WERI-Rb-1 (cell line): ENCODE results near the gene TOMM22.

Experiments
- DNase-seq: peaks from one replicate; pipeline ENCODE4 v3.0.0-alpha.2; 2020
- H3K27ac ChIP-seq: fragments of 250-450 bp; sonication (Bioruptor Pico); 2 replicates; pipeline ENCODE4 v1.5.1; 2020; ENCODE audit warnings: mild to moderate bottlenecking, moderate library complexity
- H3K27me3 ChIP-seq: fragments of 250-450 bp; sonication (Bioruptor Pico); 2 replicates; pipeline ENCODE4 v1.5.1; 2021; ENCODE audit warnings: mild to moderate bottlenecking, low read depth, moderate library complexity; ENCODE audit not compliant: insufficient read depth, severe bottlenecking
- H3K36me3 ChIP-seq: fragments of 250-450 bp; sonication (Bioruptor Pico); 2 replicates; pipeline ENCODE4 v1.5.1; 2020; ENCODE audit warnings: mild to moderate bottlenecking, moderate library complexity
- H3K4me3 ChIP-seq: 2 replicates; pipeline ENCODE4 v1.5.1; 2011; ENCODE audit warnings: low read depth, mild to moderate bottlenecking, control low read depth, low read length
- H3K9me3 ChIP-seq: fragments of 250-450 bp; sonication (Bioruptor Pico); 2 replicates; pipeline ENCODE4 v1.5.1; 2021; ENCODE audit warnings: mild to moderate bottlenecking, moderate library complexity; ENCODE audit not compliant: severe bottlenecking
- TF ChIP-seq, protein P1 (sequence below): IDR thresholded peaks from 2 replicates; pipeline ENCODE4 v1.5.1; 2011; ENCODE audit warnings: low read depth, mild to moderate bottlenecking, control low read depth, inconsistent platforms, low read length

TOMM22 gene

DNA sequence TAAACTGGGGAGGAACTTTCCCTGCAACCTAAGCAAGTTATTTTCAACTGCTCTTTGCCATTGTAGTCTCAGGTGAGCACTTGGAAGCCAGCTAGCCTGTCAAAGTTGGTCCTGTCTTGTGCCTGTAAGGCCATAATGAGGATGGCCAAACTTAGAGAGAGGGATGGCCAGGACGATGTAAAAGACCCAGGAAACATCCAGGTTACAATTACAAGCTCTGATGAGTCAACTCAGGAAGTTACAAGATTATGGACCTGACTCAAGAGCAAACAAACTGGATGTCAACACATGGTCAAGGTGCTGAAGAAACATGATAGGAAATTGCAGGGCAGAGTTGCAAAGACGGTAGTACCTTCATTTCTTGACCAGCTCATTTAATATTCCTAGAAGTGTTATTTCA, 25.6 kb downstream of the TOMM22 start:
- Histone ChIP-seq H3K4me3 (peak overlapping the region; percentile 81), H3K27ac (no peak overlapping the region), H3K9me3 (no peaks in the 10 kb centered on the region), H3K27me3 (no peaks in the 10 kb centered on the region), H3K36me3 (peaks cover 52% of the 10 kb centered on the region)
- DNase-seq = no peak
- TF ChIP-seq, protein P1, sequence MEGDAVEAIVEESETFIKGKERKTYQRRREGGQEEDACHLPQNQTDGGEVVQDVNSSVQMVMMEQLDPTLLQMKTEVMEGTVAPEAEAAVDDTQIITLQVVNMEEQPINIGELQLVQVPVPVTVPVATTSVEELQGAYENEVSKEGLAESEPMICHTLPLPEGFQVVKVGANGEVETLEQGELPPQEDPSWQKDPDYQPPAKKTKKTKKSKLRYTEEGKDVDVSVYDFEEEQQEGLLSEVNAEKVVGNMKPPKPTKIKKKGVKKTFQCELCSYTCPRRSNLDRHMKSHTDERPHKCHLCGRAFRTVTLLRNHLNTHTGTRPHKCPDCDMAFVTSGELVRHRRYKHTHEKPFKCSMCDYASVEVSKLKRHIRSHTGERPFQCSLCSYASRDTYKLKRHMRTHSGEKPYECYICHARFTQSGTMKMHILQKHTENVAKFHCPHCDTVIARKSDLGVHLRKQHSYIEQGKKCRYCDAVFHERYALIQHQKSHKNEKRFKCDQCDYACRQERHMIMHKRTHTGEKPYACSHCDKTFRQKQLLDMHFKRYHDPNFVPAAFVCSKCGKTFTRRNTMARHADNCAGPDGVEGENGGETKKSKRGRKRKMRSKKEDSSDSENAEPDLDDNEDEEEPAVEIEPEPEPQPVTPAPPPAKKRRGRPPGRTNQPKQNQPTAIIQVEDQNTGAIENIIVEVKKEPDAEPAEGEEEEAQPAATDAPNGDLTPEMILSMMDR = no peak

GRCh38 chr22:38707984-38708383, 26.2 kb downstream of the TOMM22 start:
- no peak overlapping the region for H3K27ac ChIP-seq
- no peak for DNase-seq
- TF ChIP-seq, protein P1 = no peak
- H3K4me3 ChIP-seq = no peak overlapping the region
- H3K9me3 ChIP-seq = no peaks in the 10 kb centered on the region
- H3K36me3 ChIP-seq = peaks cover 58% of the 10 kb centered on the region
- H3K27me3 ChIP-seq = no peaks in the 10 kb centered on the region

DNA sequence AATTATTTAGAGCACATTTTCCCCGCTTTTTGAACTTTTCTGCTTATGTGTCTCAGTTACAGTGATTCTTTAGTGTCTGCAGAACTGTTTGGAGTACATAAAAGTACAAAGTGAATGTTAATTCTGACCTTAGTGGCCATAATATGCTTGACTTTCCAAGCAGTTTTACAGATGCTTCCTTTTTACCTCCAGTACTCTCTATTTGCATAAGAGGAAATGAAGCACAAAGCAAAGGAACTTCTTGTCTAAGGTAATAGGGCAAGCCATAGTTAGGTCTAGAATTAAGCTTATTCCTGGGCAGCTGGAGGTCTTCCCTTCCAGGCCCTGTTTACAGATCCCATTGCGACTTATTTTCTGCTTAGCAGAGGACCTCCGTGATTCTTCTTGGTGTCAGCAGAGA, 27.5 kb downstream of the TOMM22 start:
- no peak overlapping the region for H3K4me3 ChIP-seq
- no peak for DNase-seq
- no peaks in the 10 kb centered on the region for H3K27me3 ChIP-seq
- no peak overlapping the region for H3K27ac ChIP-seq
- H3K36me3 ChIP-seq = peaks cover 66% of the 10 kb centered on the region
- TF ChIP-seq, protein P1 = no peak
- H3K9me3 ChIP-seq = no peaks in the 10 kb centered on the region

DNA sequence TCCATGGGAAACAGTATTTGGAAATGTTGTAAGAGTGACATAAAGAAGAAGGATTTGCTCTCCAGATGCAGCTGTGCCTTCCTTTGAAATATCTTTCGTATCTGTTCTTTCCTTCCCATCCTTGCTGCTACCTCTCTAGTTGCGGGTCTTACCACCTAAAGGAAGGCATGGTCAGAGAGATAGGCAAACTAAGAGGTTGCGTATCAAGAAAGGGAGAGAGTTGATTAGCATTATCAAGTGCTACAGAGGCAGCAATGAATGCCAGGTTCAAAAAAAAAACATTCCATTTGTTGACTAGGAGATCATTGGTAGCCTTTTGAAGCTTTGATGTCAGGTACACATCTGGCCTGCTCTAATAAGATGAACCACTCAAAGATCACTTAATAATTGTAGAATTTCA, 28.6 kb downstream of the TOMM22 start:
- H3K27ac ChIP-seq = no peak overlapping the region
- H3K27me3 ChIP-seq = no peaks in the 10 kb centered on the region
- TF ChIP-seq, protein P1 = no peak
- H3K36me3 ChIP-seq = peaks cover 75% of the 10 kb centered on the region
- DNase-seq = no peak
- H3K4me3 ChIP-seq = no peak overlapping the region
- no peaks in the 10 kb centered on the region for H3K9me3 ChIP-seq

DNA sequence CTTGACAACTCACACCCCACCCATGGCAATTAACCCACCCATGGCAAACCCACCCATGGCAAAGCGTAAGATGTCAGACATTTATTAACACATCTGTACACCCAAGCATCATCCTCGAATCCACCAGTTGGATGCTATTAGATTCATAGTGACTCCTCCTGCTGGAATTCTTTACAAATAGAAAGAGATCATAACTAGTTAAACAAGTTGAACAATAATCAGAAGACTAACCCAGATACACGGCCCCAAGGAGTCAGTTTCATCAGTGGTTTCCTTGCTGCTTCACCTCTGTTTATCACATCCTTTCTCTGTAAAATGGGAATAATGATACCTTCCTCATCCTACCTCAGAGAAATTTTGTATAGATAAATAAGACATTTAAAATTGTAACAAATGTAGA, 29.1 kb downstream of the TOMM22 start:
- Histone ChIP-seq H3K27me3 (no peaks in the 10 kb centered on the region), H3K36me3 (peaks cover 80% of the 10 kb centered on the region), H3K27ac (no peak overlapping the region), H3K9me3 (no peaks in the 10 kb centered on the region), H3K4me3 (no peak overlapping the region)
- TF ChIP-seq, protein P1 = no peak
- DNase-seq = no peak

GRCh38 chr22:38712486-38713207, 30.9 kb downstream of the TOMM22 start:
- Histone ChIP-seq H3K27me3 (no peaks in the 10 kb centered on the region), H3K4me3 (no peak overlapping the region), H3K27ac (no peak overlapping the region), H3K9me3 (no peaks in the 10 kb centered on the region), H3K36me3 (peaks cover 87% of the 10 kb centered on the region)
- no peak for DNase-seq
- TF ChIP-seq, protein P1 = no peak
